ENCODE measurements around the gene SESN2.
A peak's percentile ranks its signal among the peaks of the same experiment; 100 is the strongest.

The SESN2 gene

GRCh38 chr1:28282426-28283407, 23.4 kb downstream of the SESN2 start:
- DNase-seq (ENCODE audit: low read depth), result no peak

GRCh38 chr1:28286111-28286510, 26.8 kb downstream of the SESN2 start:
- DNase-seq (ENCODE audit: low read depth), result no peak

- no peak for DNase-seq (ENCODE audit: low read depth)
These were observed 29.2 kb downstream of the SESN2 start for GRCh38 chr1:28288487-28288886.

- DNase-seq (ENCODE audit: low read depth), result no peak
These were observed 31.5 kb downstream of the SESN2 start for GRCh38 chr1:28290851-28291250.

GRCh38 chr1:28291711-28292110, 32.4 kb downstream of the SESN2 start:
- DNase-seq (ENCODE audit: low read depth), result no peak

- DNase-seq (ENCODE audit: low read depth), result no peak
These were observed 36.6 kb downstream of the SESN2 start for GRCh38 chr1:28295936-28296335.

GRCh38 chr1:28296401-28297261, 37.3 kb downstream of the SESN2 start:
- DNase-seq (ENCODE audit: low read depth), result peak; percentile 25

GRCh38 chr1:28297826-28298225, 38.5 kb downstream of the SESN2 start:
- peak; percentile 31 for DNase-seq (ENCODE audit: low read depth)

- no peak for DNase-seq (ENCODE audit: low read depth)
These were observed 39.1 kb downstream of the SESN2 start for GRCh38 chr1:28298438-28298837.

GRCh38 chr1:28301368-28302174, 42.3 kb downstream of the SESN2 start:
- DNase-seq (ENCODE audit: low read depth), result peak; percentile 13

- DNase-seq (ENCODE audit: low read depth), result no peak
These were observed 42.9 kb downstream of the SESN2 start for GRCh38 chr1:28302247-28302646.

- DNase-seq (ENCODE audit: low read depth), result no peak
These were observed 47.1 kb downstream of the SESN2 start for GRCh38 chr1:28306301-28306949.

GRCh38 chr1:28308750-28309149, 49.4 kb downstream of the SESN2 start:
- DNase-seq (ENCODE audit: low read depth), result no peak

- no peak for DNase-seq (ENCODE audit: low read depth)
These were observed 50.4 kb downstream of the SESN2 start for GRCh38 chr1:28309702-28310101.

- DNase-seq (ENCODE audit: low read depth), result peak; percentile 70
These were observed 54.6 kb downstream of the SESN2 start for GRCh38 chr1:28313702-28314546.

GRCh38 chr1:28314547-28314941, 55.2 kb downstream of the SESN2 start:
- no peak for DNase-seq (ENCODE audit: low read depth)

GRCh38 chr1:28317014-28317413, 57.7 kb downstream of the SESN2 start:
- DNase-seq (ENCODE audit: low read depth), result no peak

GRCh38 chr1:28322194-28322593, 62.9 kb downstream of the SESN2 start:
- no peak for DNase-seq (ENCODE audit: low read depth)

GRCh38 chr1:28323720-28324119, 64.4 kb downstream of the SESN2 start:
- DNase-seq (ENCODE audit: low read depth), result no peak

GRCh38 chr1:28326515-28326914, 67.2 kb downstream of the SESN2 start:
- DNase-seq (ENCODE audit: low read depth), result no peak
